ENCODE measurements around the gene CT47C1. TPM values are rescaled to one million over a fixed set of nuclear protein-coding genes. Genes with fewer than 3 reads are reported as not detected.

The CT47C1 gene
- polyA plus RNA-seq, 1 experiment, result not detected

DNA sequence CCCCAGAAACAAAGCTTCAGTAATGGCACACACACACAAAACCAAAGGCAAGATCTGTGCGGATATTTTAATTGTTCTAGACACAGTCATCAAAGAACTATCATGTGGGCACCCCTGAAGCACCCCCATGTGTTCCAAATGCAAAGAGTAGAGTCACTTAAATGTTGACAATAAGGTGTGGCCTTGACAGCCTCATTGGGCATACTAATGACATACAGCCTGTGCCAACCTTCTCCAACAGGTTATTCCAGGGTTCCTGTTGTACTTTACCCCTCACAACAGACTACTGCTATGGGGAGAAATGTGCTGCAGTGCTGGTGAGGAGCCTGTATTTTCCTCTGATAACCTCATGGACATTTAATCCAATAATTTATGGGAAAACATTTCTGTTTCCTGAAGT, 29.8 kb upstream of the CT47C1 start:
- DNase-seq (ENCODE audit: low read depth), result no peak
- H3K4me3 ChIP-seq (ENCODE audit: low read depth, low read length), result no peak overlapping the region
- ChIA-PET CTCF (interaction anchor here (0.8 kb wide), 1 partner anchor 38 kb away, joined by 3 read pairs; no protein-coding TSS in a partner anchor), POLR2A (no interaction called here)
- no peak for TF ChIP-seq CTCF (IDR thresholded peaks at IDR 0.05; ENCODE audit: insufficient read depth, low read depth, low read length)
- H3K27me3 ChIP-seq (ENCODE audit: control insufficient read depth, insufficient read depth, low read length), result no peaks in the 10 kb centered on the region
- no peaks in the 10 kb centered on the region for H3K36me3 ChIP-seq (ENCODE audit: control insufficient read depth, insufficient read depth, low read length)

DNA sequence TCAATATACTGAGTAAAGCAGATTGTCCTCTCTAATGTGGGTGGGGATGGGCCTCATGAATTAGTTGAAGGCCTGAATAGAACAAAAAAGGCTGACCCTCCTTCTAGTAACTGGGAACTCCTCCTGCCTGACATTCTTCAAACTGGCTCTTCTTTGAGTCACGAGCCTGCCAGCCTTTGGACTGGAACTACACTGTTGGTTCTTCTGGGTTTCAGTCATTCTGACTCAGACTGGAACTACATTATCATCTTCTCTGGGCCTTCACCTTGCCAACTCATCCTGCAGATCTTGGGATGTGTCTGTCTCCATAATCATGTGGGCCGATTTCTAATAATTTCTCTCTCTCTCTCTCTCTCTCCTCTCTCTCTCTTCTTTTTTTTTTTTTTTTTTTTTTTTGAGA, 26.9 kb upstream of the CT47C1 start:
- ChIA-PET POLR2A (no interaction called here), CTCF (no interaction called here)
- Histone ChIP-seq H3K36me3 (ENCODE audit: control insufficient read depth, insufficient read depth, low read length) (no peaks in the 10 kb centered on the region), H3K4me3 (ENCODE audit: low read depth, low read length) (no peak overlapping the region), H3K27me3 (ENCODE audit: control insufficient read depth, insufficient read depth, low read length) (no peaks in the 10 kb centered on the region)
- no peak for DNase-seq (ENCODE audit: low read depth)
- TF ChIP-seq CTCF (IDR thresholded peaks at IDR 0.05; ENCODE audit: insufficient read depth, low read depth, low read length), result no peak

DNA sequence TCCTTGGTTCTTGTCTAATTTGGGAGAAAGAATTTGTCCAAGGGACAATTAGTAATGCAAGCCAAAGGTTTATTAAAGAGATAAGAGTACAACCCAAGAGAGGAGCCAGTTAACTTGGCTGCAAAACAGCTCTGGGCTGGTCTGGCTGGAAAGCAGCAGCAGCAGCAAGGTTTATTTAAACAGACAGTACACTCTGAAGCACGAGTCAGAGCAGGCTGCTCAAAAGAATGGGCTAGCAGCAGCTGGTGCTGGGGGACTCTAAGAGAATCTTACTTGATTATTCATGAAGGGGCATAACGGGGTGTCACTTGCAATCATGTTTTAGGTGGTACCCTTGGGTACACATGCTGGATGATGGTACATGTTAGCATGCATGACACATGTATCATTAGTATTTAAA, 17.1 kb upstream of the CT47C1 start:
- POLR2A ChIA-PET, result no interaction called here
- H3K4me3 ChIP-seq (ENCODE audit: low read depth, low read length), result no peak overlapping the region
- no peak for DNase-seq (ENCODE audit: low read depth)
- no peaks in the 10 kb centered on the region for H3K27me3 ChIP-seq (ENCODE audit: control insufficient read depth, insufficient read depth, low read length)
- no peaks in the 10 kb centered on the region for H3K36me3 ChIP-seq (ENCODE audit: control insufficient read depth, insufficient read depth, low read length)
- no peak for TF ChIP-seq CTCF (IDR thresholded peaks at IDR 0.05; ENCODE audit: insufficient read depth, low read depth, low read length)
- CTCF ChIA-PET, result interaction anchor here (1.4 kb wide), 1 partner anchor 11 kb away, joined by 4 read pairs; no protein-coding TSS in a partner anchor

- CTCF ChIA-PET, result interaction anchor here (0.9 to 3.4 kb wide), 2 partner anchors 57 to 215 kb away, joined by 3 to 13 read pairs; no protein-coding TSS in a partner anchor
Observed at GRCh38 chrX:119062750-119063374, 9.9 kb upstream of the CT47C1 start.

DNA sequence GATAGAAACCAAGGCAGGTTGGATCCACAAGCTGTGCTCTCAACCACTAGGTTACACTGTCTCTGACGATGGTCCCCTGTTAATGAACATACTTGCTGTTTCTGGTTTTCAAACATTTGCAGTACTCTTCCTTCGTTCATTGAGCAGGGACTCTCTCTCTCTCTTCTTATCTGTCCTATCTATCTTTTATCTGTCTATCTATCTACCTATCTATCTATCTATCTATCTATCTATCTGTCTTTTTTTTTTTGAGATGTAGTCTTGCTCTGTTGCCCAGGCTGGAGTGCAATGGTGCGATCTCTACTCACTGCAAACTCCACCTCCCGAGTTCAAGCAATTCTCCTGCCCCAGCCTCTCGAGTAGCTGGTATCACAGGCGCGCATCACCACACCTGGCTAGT, 9.4 kb upstream of the CT47C1 start:
- DNase-seq (ENCODE audit: low read depth), result no peak

More at GRCh38 chrX:119062750-119063374, 9.9 kb upstream of the CT47C1 start:
- Histone ChIP-seq H3K4me3 (ENCODE audit: low read depth, low read length) (no peak overlapping the region), H3K27me3 (ENCODE audit: control insufficient read depth, insufficient read depth, low read length) (no peaks in the 10 kb centered on the region), H3K36me3 (ENCODE audit: control insufficient read depth, insufficient read depth, low read length) (no peaks in the 10 kb centered on the region)
- TF ChIP-seq CTCF (IDR thresholded peaks at IDR 0.05; ENCODE audit: insufficient read depth, low read depth, low read length), result no peak
- no peak for DNase-seq (ENCODE audit: low read depth)
- POLR2A ChIA-PET, result no interaction called here

More for the DNA sequence above, 9.4 kb upstream of the CT47C1 start:
- POLR2A ChIA-PET, result no interaction called here
- CTCF ChIA-PET, result interaction anchor here (0.9 to 3.4 kb wide), 2 partner anchors 57 to 216 kb away, joined by 3 to 13 read pairs; no protein-coding TSS in a partner anchor
- Histone ChIP-seq H3K27me3 (ENCODE audit: control insufficient read depth, insufficient read depth, low read length) (no peaks in the 10 kb centered on the region), H3K36me3 (ENCODE audit: control insufficient read depth, insufficient read depth, low read length) (no peaks in the 10 kb centered on the region), H3K4me3 (ENCODE audit: low read depth, low read length) (no peak overlapping the region)
- TF ChIP-seq CTCF (IDR thresholded peaks at IDR 0.05; ENCODE audit: insufficient read depth, low read depth, low read length), result no peak
